HG03175 (cell line): ENCODE measurements around the gene COX19.

Experiments used
- ATAC-seq: cut with Tn5 transposase; IDR thresholded peaks from one replicate; pipeline ENCODE4 v1.9.1; 2021; ENCODE audit warnings: mild to moderate bottlenecking, moderate library complexity; ENCODE audit not compliant: unreplicated experiment

COX19 gene

GRCh38 chr7:992709-993607 lies 17.6 kb upstream of the COX19 start:
- peak; percentile 84 for ATAC-seq

- no peak for ATAC-seq
Measured at GRCh38 chr7:991729-992656, 16.6 kb upstream of the COX19 start.

- ATAC-seq, result no peak
Measured at GRCh38 chr7:990933-991728, 15.8 kb upstream of the COX19 start.

GRCh38 chr7:990352-990932 lies 15.1 kb upstream of the COX19 start:
- ATAC-seq, result no peak

- no peak for ATAC-seq
Measured at GRCh38 chr7:988963-989529, 13.7 kb upstream of the COX19 start.

GRCh38 chr7:988426-988911 lies 13.1 kb upstream of the COX19 start:
- no peak for ATAC-seq

GRCh38 chr7:987909-988308 lies 12.6 kb upstream of the COX19 start:
- ATAC-seq, result no peak

GRCh38 chr7:986766-987751 lies 11.7 kb upstream of the COX19 start:
- no peak for ATAC-seq

GRCh38 chr7:985915-986741 lies 10.8 kb upstream of the COX19 start:
- ATAC-seq, result no peak

GRCh38 chr7:985127-985416 lies 9.7 kb upstream of the COX19 start:
- no peak for ATAC-seq

GRCh38 chr7:984361-985126 lies 9.2 kb upstream of the COX19 start:
- ATAC-seq, result no peak

GRCh38 chr7:983616-984071 lies 8.3 kb upstream of the COX19 start:
- no peak for ATAC-seq

GRCh38 chr7:983004-983615 lies 7.8 kb upstream of the COX19 start, which contains the start of gene CYP2W1:
CYP2W1 (plus strand) TSS chr7:983181; CDS start chr7:983212, 31 bp downstream.
- ATAC-seq, result no peak

- no peak for ATAC-seq
Measured at GRCh38 chr7:982511-983003, 7.2 kb upstream of the COX19 start.

- no peak for ATAC-seq
Measured at GRCh38 chr7:981793-982510, 6.6 kb upstream of the COX19 start.
